Prostate gland (tissue), 2 donors: ENCODE data around the gene ZSCAN21.

Source experiments
- CTCF ChIP-seq, 4 experiments: fragments of 200-600 bp in 2 of 4; fragments of 450-650 bp in 2 of 4; sonication (generic) in 2 of 4; IDR thresholded peaks; 1 replicate in 3 of 4; 2 replicates in 1 of 4; pipeline ENCODE4 v1.5.1; 2016 to 2019; ENCODE audit warnings: antibody characterized with exemption in 4 of 4, mild to moderate bottlenecking in 2 of 4, moderate library complexity in 2 of 4
- POLR2AphosphoS5 ChIP-seq: sonication (generic); formaldehyde crosslinking; IDR thresholded peaks from one replicate; pipeline ENCODE4 v1.6.1; 2017; ENCODE audit warnings: antibody characterized with exemption

- TF ChIP-seq CTCF (IDR thresholded peaks at IDR 0.05): no peak
- TF ChIP-seq POLR2AphosphoS5: no peak
Observed at GRCh38 chr7:100111914-100112313, 62.3 kb downstream of the ZSCAN21 start.
